Stimulated activated CD8-positive, alpha-beta memory T cell treated with anti-CD3 and anti-CD28 coated beads, Interleukin-4, amount 100 ng/mL, for 24 hours (primary cell): ENCODE results near the gene SLC51A.
"Not testable (repeated sequence)": the region's sequence is repeated elsewhere in the genome, so short reads cannot be mapped to it uniquely, and the experiment has no call there.

Experiments used
- DNase-seq: peaks from one replicate; pipeline ENCODE4 v3.0.0-alpha.2; 2020; ENCODE audit warnings: low read depth

The SLC51A gene

GRCh38 chr3:196216089-196216564 is at the start of gene SLC51A:
Gene SLC51A, plus strand, starts transcription at chr3:196216534. Its CDS starts 179 bp downstream, at chr3:196216713.
- DNase-seq: no peak

- no peak for DNase-seq
These were observed 49.6 kb upstream of the SLC51A start for GRCh38 chr3:196166741-196167140.

DNA sequence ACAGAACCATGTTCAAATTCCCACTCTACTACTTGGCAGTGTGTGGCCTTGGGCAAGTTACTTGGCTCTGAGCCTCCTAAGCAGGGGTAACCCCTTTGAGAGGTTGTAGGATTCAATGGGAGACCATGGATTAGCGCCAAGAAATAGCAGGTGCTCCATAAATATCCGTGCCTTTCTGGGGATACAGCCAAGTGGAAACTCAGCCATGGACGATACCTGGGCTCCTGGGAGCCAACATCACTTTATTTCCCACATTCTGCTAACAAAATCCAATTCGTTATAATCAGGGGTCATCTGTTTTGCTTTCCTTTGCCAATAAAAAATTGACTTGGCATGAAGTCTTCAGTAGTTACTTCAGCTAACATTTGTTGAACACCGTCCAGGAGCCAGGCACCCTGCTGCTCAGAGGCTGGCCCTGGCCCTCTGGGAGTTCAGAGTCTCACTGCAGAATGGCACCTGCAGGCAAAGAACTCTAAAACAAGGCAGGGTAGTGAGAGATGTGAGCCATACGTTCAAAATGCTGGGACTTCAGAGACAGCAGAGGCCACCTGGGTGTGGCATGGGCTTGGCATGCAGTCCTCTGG is 47.4 kb upstream of the SLC51A start:
- DNase-seq: no peak

DNA sequence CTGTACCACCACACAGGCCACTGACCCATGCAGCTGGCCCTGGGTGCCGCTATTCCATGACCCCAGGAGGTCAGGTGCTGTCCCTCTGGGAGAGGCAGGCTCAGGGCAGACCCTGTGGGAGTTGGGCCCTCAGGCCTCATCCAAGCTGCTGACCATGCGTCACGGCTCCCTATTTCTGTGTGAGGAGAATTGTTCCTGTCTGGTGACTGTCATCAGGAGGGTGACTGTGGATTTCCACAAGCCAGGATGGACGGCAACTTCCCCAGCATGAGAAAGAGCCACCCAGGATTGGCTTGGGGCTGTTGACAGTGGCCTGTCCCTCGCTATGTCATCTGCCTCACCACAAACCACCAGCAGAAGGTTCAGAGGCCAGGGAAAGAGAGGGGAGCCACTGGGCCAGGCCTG is 46.5 kb upstream of the SLC51A start:
- DNase-seq: no peak

GRCh38 chr3:196170296-196170695 is 46.0 kb upstream of the SLC51A start:
- DNase-seq: not testable (repeated sequence)

DNA sequence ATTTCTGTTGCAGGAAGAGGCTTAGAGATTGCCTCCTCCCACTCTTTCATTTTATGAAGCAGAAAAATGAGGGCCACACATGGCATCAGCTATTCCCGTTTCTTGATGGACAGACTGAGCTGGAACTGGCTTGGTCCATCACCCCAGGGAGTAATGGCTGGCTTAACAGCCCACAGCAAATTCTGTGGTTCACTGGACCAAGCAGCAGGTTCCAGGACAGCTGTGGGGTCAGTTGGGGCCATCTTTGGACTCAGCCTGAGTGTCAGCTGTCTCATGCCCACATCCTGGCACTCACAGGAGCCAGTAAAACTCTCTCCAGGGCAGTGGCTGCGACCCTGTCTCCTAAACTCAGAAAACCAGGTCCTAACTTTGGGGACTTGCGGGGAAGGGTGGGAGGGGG is 41.7 kb upstream of the SLC51A start:
- no peak for DNase-seq

- no peak for DNase-seq
These were observed 41.2 kb upstream of the SLC51A start for GRCh38 chr3:196175116-196175625.

DNA sequence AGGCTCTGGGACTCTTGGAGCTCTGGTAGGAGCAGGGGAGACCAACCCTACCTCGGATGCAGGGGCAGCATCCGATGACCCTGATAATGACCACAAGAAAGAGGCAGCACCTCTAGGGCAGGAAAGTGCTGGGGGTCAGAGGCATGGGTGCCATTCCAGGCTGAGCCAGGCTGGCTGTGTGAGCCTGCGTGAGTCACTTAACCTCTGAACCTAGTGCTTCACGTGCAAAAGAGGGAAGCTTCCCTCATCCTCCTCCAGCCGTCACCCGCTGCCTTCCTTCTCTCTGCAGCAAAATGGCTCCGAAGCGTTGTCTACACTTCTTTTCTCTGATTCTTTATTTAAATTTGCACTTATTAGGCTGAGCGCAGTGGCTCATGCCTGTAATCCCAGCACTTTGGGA is 40.6 kb upstream of the SLC51A start:
- DNase-seq: no peak

DNA sequence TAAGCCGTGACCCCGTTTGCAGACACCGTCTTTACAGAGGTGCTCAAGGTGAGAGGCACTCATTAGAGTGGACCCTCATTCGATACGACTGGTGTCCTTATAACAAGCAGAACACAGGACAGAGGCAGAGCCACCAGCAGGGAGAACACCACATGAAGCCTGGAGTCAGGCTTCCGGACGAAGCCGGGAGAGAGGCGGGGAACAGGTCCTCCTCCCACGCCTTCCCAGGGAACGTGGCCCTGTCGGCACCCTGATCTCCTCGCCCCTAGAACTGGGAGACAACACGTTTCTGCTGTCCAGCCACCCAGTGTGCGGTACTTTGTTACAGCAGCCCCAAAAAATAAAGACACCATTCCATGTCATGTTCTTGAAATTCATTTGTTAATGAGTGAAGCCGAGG is 38.8 kb upstream of the SLC51A start:
- no peak for DNase-seq

- DNase-seq: no peak
These were observed 38.4 kb upstream of the SLC51A start for GRCh38 chr3:196177967-196178366.

- DNase-seq: no peak
These were observed 37.3 kb upstream of the SLC51A start for GRCh38 chr3:196178993-196179379.

- DNase-seq: peak; percentile 71
These were observed 36.7 kb upstream of the SLC51A start for GRCh38 chr3:196179380-196180308.

- DNase-seq: no peak
These were observed 36.0 kb upstream of the SLC51A start for GRCh38 chr3:196180346-196180745.

DNA sequence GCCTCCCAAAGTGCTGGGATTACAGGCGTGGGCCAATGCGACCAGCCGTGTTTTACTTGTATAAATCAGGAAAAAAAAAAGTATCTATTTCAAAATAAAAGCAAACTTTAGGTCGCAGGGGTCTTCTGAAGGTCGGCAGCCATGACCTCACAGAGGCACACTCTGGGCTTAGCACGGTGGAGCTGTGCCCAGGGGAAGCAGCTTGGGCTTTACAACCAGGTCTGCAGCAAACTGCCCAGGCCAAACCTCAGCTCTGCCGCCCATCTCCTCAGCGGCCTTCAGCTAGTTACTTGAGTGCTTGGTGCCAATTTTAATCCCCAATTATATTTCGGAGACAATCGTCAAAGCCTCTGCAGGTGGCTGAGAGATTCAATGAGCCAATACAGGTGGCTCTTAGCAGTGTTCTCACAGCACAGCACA is 35.2 kb upstream of the SLC51A start:
- no peak for DNase-seq

DNA sequence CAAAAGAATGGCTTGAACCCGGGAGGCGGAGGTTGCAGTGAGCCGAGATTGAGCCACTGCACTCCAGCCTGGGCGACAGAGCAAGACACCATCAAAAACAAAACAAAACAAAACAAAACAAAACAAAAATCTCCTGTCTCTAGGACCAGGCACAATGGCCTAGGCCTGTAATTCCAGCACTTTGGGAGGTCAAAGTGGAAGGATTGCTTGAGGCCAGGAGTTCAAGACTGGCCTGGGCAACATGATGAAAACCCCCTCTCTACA is 32.2 kb upstream of the SLC51A start:
- not testable (repeated sequence) for DNase-seq

GRCh38 chr3:196184881-196185280 is 31.5 kb upstream of the SLC51A start:
- DNase-seq: no peak

- DNase-seq: no peak
These were observed 29.4 kb upstream of the SLC51A start for GRCh38 chr3:196186651-196187573.

- DNase-seq: no peak
These were observed 26.6 kb upstream of the SLC51A start for GRCh38 chr3:196189566-196190347.

GRCh38 chr3:196192036-196192523 is 24.3 kb upstream of the SLC51A start:
- peak; percentile 33 for DNase-seq

- DNase-seq: no peak
These were observed 23.7 kb upstream of the SLC51A start for GRCh38 chr3:196192524-196193051.

GRCh38 chr3:196193133-196193735 is 23.1 kb upstream of the SLC51A start:
- DNase-seq: no peak
